ENCODE data around the gene FPR1.
"Not testable (repeated sequence)": the region's sequence is repeated elsewhere in the genome, so short reads cannot be mapped to it uniquely, and the experiment has no call there.

Gene FPR1

DNA sequence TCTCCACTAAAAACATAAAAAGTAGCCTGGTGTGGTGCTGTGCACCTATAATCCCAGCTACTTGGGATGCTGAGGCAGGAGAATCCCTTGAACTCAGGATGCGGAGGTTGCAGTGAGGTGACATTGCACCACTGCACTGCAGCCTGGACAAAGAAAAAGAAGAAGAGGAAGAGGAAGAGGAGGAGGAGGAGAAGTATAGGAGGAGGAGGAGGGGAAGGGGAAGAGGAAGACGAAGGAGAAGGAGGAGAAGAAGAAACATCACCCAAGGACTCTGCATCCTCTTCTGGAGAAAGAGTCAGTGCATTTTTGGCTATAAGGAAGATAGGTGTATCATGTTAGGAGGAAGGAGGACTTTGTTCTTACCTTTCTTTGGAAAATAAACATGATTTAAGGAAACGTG lies 30.3 kb upstream of the FPR1 start:
- in situ Hi-C loops (cut with HindIII; ENCODE audit: low pct_ligation_motif_present, low pct_unique_long_range_greater_than_20kb, low sequenced_read_pairs): no loop called here

DNA sequence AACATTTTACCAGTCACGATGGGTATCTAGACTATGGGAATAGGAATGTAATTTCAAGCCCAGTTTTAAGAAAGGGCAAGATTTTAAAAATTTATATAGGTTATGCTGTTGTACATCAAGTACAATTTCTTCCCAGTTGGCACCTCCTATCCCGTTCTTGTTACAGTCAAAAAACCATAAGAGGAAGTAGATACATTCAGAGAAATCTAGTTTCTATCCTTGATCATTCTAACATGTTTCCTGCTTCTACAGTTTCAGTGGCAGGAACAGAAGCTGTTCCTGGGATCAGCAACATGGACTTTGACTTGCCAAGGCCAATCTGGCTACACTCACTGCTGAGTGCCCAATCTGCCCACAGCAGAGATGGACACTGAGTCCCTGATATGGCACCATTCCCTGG lies 28.6 kb upstream of the FPR1 start:
- in situ Hi-C loops (cut with HindIII; ENCODE audit: low pct_ligation_motif_present, low pct_unique_long_range_greater_than_20kb, low sequenced_read_pairs): no loop called here

More for the DNA sequence above, 30.3 kb upstream of the FPR1 start:
- no peak for DNase-seq

DNA sequence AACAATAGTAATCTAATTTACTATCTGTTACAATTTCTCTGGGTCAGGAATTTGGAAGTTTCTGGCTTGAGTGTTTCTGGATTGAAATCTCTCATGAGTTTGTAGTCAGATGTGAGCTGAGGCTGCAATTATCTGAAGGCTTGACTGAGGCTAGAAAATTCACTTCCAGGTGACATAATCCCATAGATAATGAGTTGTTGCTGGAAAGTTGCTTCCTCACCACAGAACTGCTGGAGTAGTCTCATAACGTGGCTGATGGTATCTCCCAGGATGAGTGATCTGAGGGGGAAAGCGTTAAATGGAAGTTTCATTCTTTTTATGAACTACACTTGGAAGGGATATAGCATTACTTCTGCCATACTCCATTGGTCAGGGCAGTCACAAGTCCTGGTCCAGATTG lies 28.0 kb upstream of the FPR1 start:
- DNase-seq: no peak
- in situ Hi-C loops (cut with HindIII; ENCODE audit: low pct_ligation_motif_present, low pct_unique_long_range_greater_than_20kb, low sequenced_read_pairs): no loop called here

More for the DNA sequence above, 28.6 kb upstream of the FPR1 start:
- no peak for DNase-seq

DNA sequence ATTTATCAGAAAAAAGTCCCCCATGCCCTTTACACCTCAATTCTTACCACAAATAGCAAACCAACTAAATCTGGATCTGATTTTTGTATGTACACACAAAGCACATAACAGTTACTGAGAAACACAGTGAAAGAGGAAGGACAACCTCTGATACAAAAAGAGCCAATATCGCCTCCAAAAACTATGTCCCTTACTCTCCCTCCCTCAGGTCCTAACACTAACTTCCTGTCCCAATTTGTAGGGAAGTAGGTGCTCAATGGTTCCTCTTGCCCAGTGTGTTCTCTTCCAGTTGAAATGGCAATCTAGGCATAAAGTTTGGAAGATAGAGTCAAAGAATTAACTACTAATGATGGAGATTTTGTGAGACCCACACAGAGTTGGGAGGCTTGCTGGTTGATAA lies 27.5 kb upstream of the FPR1 start:
- in situ Hi-C loops (cut with HindIII; ENCODE audit: low pct_ligation_motif_present, low pct_unique_long_range_greater_than_20kb, low sequenced_read_pairs): no loop called here
- no peak for DNase-seq

DNA sequence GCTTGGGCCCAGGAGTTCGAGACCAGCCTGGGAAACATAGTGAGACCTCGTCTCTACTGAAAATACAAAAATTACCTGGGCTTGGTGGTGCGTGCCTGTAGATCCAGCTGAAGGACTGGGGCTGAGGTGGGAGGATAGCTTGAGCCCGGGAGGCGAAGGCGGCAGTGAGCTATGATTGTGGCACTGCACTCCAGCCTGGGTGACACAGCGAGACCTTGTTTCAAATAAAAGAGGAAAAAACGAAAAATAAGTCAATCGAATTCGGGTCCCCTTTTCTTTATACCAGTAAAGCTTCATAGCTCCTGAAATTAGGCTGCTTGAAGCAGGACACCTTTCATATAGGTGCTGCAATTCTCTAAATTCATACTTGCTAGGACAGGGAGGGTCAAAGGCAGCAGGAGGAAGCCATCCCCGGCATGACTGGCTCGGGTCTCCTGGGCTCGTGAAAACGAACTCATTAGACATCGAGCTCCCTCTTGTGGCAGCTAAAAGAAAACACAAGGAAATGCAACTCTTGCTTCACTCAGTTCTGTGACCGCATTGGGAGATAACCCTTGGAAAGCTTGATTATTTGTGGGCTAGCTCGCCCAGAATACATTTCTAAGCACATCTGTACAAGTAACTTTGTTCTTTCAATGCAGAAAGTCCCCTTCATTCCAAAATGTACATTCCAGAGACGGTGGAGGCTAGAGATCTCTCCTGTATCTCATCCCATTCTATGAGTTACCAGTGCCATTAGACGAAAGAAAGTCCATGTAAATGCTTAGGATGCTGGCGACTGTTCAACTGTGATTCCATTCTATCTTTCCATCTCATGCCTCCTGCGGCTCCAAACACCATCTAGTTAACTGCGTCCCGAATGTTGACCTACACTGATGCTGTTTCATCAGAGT lies 26.1 kb upstream of the FPR1 start:
- in situ Hi-C loops (cut with HindIII; ENCODE audit: low pct_ligation_motif_present, low pct_unique_long_range_greater_than_20kb, low sequenced_read_pairs): no loop called here

DNA sequence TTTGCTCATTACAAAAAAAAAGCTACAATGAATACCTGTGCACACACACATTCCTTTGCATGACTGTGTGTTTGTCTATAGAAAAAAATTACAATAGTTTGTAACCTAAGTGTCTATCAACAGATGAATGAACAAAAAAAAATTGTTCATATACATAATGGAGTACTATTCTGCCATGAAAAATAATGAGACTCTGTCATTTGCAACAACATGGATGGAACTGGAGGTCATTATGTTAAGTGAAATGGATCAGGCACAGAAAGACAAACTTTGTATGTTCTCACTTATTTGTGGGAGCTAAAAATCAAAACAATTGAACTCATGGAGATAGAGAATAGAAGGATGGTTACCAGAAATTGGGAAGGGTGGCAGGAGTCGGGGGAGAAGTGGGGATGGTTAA lies 24.9 kb upstream of the FPR1 start:
- in situ Hi-C loops (cut with HindIII; ENCODE audit: low pct_ligation_motif_present, low pct_unique_long_range_greater_than_20kb, low sequenced_read_pairs); DNase-seq: not testable (repeated sequence)

More for the DNA sequence above, 26.1 kb upstream of the FPR1 start:
- peak; percentile 60 for DNase-seq

DNA sequence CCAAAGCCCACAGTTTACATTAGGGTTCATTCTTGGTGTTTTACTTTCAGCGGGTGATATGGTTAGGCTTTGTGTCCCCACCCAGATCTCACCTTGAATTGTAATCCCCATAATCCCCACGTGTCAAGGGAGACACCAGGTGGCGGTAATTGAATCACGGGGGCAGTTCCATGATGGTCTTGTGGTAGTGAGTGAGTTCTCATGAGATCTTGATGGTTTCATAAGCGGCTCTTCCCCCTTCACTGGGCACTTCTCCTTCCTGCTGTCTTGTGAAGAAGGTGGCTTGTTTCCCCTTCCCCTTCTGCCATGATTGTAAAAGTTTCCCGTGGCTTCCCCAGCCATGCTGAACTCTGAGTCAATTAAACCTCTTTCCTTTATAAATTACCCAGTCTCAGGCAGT lies 21.3 kb upstream of the FPR1 start:
- DNase-seq: no peak
- in situ Hi-C loops (cut with HindIII; ENCODE audit: low pct_ligation_motif_present, low pct_unique_long_range_greater_than_20kb, low sequenced_read_pairs): no loop called here

DNA sequence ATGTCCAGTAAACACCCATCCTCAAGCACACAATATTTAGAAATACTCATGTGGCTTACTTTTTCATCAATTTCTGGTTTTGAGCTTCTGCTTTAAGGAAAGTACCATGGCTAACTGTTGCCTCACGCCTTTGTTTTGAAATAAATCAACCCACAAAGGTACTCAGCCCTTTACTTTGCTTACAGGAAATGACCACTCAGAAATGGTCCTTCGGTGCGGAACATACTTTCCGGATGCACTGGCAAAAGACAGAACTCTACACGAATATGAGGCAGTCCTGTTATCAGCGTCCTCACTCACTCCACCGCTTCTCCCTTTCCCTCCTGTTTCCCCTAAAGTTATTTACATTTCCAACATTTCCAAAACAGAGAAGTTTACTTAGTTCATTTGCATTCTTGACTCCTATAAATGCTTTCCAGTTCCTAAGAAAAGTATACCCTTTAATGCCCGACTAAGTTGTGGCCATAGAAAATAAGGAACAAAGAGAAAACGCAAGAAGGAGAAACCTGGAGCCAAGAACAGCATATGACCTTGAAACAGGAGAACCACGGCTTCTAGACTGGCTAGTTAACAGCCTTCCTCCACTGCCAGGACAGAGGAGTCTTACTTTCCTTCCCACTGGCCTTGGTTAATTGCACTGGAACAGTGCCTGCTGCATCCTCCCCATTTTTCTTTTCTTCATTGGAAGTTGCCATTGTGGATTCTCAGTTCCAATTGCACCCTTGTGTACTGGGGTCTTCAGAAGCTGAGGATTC lies 19.9 kb upstream of the FPR1 start:
- no peak for DNase-seq
- in situ Hi-C loops (cut with HindIII; ENCODE audit: low pct_ligation_motif_present, low pct_unique_long_range_greater_than_20kb, low sequenced_read_pairs): no loop called here

DNA sequence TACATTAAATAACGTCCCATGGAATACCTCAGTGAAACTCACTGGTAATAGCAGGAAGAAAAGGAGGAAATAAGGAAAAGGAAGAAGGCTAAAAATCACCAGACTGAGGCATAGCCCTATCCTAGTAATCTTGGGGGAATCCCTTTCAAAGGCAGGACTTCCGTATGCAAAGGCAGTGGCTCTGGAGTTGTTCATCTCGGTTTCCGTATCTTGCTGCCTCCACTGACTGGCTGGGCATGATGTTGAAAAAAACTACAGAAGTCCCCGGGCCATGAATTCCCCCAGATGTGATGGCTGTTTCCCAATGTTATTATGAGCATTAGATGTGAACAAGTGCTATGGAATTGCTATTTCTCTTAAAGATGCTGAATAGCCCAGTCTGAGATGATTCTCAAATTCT lies 14.8 kb upstream of the FPR1 start:
- no peak for DNase-seq
- in situ Hi-C loops (cut with HindIII; ENCODE audit: low pct_ligation_motif_present, low pct_unique_long_range_greater_than_20kb, low sequenced_read_pairs): no loop called here

DNA sequence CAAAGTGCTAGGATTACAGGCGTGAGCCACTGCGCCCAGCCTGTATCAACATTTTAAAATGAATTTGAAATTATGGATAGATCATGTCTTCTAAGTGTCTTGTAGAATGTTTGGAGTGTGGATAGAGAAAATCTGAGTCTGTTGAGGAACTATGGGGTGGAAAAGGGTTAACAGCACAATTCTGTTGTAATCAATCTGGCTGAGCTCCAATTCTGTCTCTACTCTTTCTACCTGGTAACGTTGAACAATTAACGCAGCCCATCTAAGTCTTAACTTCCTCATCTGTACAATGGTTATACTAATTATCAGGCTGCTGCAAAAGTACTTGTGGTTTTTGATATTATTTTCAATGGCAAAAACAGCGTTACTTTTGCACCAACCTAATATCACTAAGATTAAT lies 13.4 kb upstream of the FPR1 start:
- in situ Hi-C loops (cut with HindIII; ENCODE audit: low pct_ligation_motif_present, low pct_unique_long_range_greater_than_20kb, low sequenced_read_pairs): no loop called here
- no peak for DNase-seq

DNA sequence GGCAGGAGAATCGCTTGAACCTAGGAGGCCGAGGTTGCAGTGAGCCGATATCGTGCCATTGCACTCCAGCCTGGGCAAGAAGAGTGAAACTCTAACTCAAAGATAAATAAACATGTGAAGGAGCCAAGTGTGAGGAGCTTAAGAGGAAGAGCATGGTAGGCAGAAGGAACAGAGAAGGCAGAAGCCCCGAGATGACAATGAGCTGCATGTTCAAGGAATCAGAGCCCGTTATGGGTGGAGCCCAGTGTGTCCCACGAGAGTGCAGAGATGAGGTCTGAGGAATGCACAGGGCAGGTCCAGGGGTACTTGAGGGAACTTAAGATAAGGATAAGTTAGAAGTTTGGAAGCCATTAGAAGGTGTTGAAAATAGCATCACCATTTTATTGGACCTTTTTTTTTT lies 10.0 kb upstream of the FPR1 start:
- DNase-seq: no peak
- in situ Hi-C loops (cut with HindIII; ENCODE audit: low pct_ligation_motif_present, low pct_unique_long_range_greater_than_20kb, low sequenced_read_pairs): no loop called here

DNA sequence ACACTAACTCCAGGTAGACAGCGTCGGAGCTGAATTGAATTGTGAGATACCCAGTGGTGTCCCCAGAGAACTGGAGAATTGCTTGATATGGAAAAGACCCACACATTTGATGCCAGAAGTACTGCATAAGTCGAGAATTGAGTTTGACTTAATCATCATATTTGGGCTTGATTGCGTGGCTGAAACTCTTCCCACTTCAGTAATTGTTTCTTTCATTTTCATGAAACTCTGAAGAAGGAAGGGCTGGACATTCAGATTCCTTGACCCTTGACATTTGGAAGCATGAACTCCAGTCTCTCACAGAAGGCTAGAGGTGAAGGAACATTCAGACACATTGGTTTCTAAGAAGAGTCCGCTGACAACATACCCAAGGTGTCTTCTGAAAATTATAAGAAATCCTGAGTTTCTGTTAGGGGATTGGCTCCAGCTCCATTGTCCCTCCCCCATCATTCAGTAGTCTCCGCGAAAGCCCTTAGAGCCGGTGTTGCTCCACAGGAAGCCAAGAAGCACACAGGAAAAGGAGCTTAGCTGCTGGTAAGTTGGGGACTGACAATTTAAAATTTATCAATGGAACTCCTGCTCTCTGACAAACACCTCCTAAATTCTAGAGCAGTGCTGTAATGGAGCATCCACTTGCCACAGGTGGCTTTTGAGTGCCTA lies 9.1 kb upstream of the FPR1 start, which contains the start of gene FPR2:
TSS of gene FPR2 (plus strand) at position 484 of the 660 bp plus-strand sequence. CDS start 7,479 bp downstream, outside the sequence.
- DNase-seq: no peak
- in situ Hi-C loops (cut with HindIII; ENCODE audit: low pct_ligation_motif_present, low pct_unique_long_range_greater_than_20kb, low sequenced_read_pairs): no loop called here

DNA sequence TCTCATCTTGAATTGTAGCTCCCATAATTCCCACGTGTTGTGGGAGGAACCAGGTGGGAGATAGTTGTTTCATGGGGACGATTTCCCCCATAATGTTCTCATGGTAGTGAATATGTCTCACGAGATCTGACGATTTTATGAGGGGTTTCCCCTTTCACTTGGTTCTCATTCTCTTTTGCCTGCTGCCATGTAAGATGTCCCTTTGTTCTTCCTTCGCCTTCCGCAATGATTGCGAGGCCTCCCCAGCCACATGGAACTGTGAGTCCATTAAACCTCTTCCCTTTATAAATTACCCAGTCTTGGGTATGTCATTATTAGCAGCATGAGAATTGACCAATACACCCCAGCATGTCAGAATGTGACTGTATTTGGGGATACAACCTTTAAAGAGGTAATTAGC lies 3.9 kb upstream of the FPR1 start:
- no peak for DNase-seq
- in situ Hi-C loops (cut with HindIII; ENCODE audit: low pct_ligation_motif_present, low pct_unique_long_range_greater_than_20kb, low sequenced_read_pairs): no loop called here

DNA sequence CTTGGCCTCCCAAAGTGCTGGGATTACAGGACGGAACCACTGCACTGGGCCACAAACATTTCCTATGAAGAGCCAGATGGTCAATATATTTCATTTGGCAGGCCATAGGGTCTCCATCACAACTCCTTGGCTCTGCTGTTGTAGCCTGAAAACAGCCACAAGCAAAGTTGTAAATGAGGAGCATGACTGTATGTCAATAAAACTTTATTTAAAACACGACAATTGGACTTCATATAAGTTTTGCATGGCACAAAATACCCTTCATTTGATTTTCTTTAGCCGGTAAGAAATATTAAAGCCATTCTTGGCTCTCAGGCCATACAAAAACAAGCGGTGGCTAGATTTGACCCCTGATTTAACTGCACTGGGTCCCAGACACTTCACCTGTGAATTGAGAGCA lies 3.1 kb upstream of the FPR1 start:
- no peak for DNase-seq
- in situ Hi-C loops (cut with HindIII; ENCODE audit: low pct_ligation_motif_present, low pct_unique_long_range_greater_than_20kb, low sequenced_read_pairs): no loop called here

DNA sequence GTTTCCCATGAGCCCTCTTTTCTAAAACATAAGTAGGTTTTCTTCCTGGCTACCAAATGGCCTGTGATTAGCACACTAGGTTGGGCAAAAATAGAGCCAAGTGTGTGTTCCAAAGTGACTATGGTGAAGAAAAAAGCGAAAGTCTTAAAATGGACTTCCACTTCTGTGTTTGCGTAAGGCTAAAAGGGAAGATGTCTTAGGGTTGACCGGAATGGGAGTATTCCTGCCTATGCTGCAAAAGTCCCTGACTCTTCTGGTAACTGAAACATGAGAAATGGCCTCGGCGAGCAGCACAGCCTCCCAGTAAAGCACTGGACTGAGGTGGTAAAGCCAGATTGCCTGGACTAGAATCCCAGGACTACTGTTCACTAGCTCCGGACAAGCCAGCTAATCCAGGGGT lies 2.4 kb upstream of the FPR1 start:
- no peak for DNase-seq

DNA sequence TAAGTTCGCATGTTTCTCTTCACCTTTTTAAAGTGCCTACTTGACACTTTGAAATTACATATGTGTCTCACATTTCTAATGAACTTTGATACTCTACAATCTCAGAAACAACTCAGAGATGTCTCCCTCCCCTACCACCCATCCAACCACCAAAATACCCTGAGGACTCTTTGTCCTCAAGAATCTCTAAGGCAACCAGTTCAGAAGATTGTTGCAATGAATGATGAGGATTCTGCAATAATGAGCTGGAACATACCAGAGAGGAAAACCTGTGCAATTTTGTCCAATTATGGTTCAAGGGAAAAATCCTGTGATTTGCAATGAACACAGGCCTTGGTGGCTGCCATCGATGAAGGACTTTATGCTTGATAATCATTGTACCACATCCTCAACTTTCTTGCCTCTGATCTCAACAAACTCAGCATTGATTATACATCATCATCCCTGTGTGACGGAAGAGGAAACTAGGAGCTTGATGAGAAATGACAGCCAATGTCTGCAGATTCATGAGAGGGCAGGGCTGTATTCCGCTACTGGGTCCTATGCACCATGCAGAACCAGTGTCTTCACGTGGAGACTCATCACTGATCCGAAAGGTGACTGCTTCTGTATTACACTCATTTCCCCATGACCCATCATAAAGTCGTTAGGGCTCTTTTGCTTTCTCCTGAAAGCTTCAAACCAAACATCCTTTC lies 1.1 kb downstream of the FPR1 start:
- in situ Hi-C loops (cut with HindIII; ENCODE audit: low pct_ligation_motif_present, low pct_unique_long_range_greater_than_20kb, low sequenced_read_pairs): no loop called here
- DNase-seq: no peak

More for the DNA sequence above, 2.4 kb upstream of the FPR1 start:
- in situ Hi-C loops (cut with HindIII; ENCODE audit: low pct_ligation_motif_present, low pct_unique_long_range_greater_than_20kb, low sequenced_read_pairs): no loop called here

DNA sequence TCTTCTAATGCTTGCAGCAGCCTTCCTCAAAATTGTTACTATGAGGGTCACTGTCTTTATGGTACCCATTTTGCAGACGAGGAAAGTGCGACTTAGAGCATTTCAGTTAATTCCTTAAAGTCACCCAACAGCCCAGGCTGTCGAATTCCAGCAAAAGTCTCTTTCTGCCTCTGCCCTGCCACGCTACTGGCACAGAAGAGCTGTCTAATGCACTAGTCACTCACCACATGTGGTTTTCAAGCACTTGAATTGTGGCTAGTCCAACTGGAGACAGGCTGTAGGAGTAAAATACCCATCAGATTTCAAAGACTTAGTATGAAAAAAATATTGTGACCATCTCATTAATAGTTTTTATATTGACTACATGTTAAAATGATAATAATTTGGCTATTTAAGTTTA lies 1.7 kb downstream of the FPR1 start:
- DNase-seq: peak; percentile 16
- in situ Hi-C loops (cut with HindIII; ENCODE audit: low pct_ligation_motif_present, low pct_unique_long_range_greater_than_20kb, low sequenced_read_pairs): no loop called here

DNA sequence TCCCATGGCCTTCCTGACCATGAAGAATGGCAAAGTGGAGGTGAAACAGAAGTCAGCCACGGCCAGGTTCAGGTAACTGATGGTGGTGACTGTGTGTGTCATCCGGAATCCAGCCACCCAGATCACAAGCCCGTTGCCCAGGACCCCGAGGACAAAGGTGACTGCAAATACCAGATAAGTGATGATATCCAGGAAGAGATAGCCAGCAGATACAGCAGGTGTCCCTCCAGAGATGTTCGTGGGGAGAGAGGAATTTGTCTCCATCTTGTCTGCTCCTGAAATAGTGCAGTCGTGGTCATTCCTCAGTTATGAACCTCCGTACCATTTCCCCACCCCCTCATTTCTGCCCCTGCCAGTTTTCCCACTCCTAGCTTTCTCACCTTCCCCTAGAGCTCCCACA lies 4.9 kb downstream of the FPR1 start:
- DNase-seq: no peak
- in situ Hi-C loops (cut with HindIII; ENCODE audit: low pct_ligation_motif_present, low pct_unique_long_range_greater_than_20kb, low sequenced_read_pairs): no loop called here

DNA sequence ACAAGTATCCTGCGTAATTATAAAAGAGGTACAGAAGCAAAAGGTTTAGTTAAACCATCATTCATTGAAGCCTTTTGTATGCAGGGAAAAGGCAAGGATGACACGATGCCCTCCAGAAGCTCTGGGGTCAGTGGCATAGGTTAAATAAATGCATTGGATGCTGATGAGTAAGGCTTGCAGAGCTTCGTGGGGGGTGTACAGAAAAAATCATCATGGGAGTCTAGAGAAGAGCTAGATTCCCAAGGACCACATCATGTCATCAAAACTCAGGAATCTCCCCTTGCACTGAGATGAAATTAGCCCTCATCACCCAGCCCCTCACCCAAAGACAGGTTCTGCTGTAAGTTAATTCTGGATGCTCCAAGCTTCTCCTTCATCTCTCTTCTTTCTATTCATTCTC lies 8.3 kb downstream of the FPR1 start:
- peak; percentile 54 for DNase-seq
- in situ Hi-C loops (cut with HindIII; ENCODE audit: low pct_ligation_motif_present, low pct_unique_long_range_greater_than_20kb, low sequenced_read_pairs): no loop called here
